GM20000 (cell line): ENCODE data around the gene SUCNR1.
"Not testable (repeated sequence)": the region's sequence is repeated elsewhere in the genome, so short reads cannot be mapped to it uniquely, and the experiment has no call there.

Experiments used
- DNase-seq: peaks from one replicate; pipeline ENCODE4 v3.0.0; 2012; ENCODE audit warnings: low spot score
- CTCF ChIP-seq: IDR thresholded peaks from 2 replicates; pipeline ENCODE4 v1.5.1; 2012; ENCODE audit warnings: mild to moderate bottlenecking, control low read depth; ENCODE audit errors: extremely low read depth, missing control alignments

Gene SUCNR1

GRCh38 chr3:151875759-151876158 is 2.3 kb downstream of the SUCNR1 start:
- peak; percentile 4 for DNase-seq
- TF ChIP-seq CTCF = no peak

GRCh38 chr3:151877269-151877668 is 3.8 kb downstream of the SUCNR1 start:
- no peak for TF ChIP-seq CTCF
- no peak for DNase-seq

DNA sequence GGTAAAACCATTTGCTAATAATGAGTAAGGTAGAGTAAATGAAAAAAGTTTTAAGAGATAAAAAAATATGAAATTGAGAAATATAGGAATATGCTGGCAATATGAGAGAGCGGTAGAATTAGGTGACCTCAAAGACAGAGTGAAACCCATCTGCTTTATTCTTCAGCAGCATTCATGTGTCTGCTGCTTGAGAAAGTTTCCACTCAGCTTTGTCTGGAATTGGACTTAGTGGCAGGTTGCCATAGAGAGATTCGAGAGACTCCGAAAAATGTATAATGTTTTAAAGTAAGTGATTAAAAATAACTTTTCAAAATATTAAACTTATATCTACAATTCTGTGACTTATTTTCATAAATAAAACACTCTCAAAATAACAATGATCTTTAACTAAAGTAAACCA is 5.0 kb downstream of the SUCNR1 start:
- DNase-seq = no peak
- TF ChIP-seq CTCF = no peak

- DNase-seq = no peak
- TF ChIP-seq CTCF = no peak
These were observed 5.6 kb downstream of the SUCNR1 start for GRCh38 chr3:151879037-151879436.

GRCh38 chr3:151879679-151880415 is 6.4 kb downstream of the SUCNR1 start:
- DNase-seq = peak; percentile 6
- TF ChIP-seq CTCF = no peak

DNA sequence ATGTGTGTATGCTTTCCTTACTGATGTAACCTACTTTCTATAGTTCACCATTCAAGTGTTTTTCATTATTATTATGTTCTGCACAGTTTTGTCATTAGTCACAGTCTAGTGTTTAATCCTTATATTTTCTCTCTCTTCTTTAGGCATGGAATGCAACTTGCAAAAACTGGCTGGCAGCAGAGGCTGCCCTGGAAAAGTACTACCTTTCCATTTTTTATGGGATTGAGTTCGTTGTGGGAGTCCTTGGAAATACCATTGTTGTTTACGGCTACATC is 6.9 kb downstream of the SUCNR1 start:
- DNase-seq = no peak
- no peak for TF ChIP-seq CTCF

- TF ChIP-seq CTCF = no peak
- DNase-seq = no peak
These were observed 7.7 kb downstream of the SUCNR1 start for GRCh38 chr3:151881137-151881536.

DNA sequence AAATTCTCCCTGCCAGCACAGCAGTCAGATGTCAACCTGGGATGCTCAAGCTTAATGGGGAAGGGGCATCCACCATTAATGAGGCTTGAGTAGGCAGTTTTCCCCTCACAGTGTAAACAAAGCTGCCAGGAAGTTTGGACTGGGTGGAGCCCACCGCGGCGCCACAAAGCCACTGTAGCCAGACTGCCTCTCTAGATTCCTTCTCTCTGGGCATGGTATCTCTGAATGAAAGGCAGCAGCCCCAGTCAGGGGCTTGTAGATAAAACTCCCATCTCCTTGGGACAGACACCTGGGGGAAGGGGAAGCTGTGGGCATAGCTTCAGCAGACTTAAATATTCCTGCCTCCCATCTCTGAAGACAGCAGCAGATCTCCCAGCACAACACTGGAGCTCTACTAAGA is 12.0 kb downstream of the SUCNR1 start:
- DNase-seq = not testable (repeated sequence)

DNA sequence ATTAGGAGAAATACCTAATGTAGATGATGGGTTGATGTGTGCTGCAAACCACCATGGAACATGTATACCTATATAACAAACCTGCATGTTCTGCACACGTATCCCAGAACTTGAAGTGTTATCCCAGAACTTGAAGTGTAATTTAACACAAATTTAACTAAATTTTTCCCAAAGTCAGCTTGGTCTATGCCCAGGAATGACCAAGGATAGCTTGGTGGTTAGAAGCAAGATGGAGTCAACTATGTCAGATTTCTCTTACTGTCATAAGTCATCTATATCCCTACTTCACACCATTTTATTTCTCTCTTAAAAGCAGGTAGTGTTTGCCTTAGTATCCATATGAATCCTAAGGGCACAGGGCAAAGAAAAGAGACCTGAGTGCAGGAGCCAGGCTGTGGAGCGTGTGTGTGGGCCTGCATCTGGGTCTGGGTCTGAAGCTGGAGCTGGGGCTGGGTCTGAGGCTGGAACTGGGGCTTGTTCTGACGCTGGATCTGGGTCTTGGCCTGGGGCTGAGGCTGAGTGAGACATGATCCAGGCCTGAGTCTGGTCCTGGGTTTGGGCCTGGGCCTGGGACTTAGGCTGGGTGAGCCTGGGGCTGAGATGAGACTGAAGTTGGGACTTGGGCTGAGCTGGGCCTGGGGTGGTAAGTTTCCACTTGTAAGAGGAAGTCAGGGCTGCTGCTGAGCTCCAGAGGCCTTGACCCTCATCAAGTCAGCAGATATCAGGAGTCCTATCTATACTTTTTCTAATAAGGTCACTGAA is 14.2 kb downstream of the SUCNR1 start:
- not testable (repeated sequence) for DNase-seq
